ENCODE measurements around the gene TRIOBP.

Gene TRIOBP

DNA sequence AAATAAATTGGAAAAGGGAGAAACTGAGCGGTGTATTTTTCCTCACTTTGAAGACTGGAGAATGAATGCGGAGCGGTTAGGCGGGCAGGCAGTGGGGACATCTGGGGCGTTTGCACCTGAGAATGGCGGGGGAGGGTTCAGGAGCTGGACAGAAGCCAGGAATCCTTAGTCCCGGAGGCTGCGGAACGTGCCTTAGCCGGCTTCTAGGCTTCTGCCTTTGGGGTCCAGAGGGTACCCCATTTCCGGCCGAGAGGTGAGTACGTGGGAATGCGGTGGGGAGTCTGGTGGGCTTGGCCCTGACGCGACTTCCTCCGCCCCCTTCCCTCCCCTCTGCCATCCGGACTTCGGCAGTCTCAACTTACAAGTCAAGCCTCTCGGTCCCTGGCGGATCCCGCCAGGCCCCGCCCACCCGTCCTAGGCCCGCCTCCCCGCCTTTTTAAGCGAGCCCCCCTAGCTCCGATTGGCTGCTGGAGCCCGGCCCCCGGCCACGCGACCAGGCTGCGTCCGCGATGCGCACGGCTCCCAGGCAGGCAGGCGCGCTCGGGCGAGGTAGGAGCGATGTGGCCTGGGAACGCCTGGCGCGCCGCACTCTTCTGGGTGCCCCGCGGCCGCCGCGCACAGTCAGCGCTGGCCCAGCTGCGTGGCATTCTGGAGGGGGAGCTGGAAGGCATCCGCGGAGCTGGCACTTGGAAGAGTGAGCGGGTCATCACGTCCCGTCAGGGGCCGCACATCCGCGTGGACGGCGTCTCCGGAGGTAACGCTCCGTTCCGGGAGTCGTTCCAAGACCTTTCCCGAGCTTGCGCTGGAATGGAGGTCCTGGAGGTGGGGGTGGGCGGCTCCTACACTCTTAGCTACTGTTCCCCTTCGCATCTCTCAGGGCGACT is 110.8 kb downstream of the TRIOBP start, which contains the start of gene GCAT:
Gene GCAT, plus strand, starts transcription at position 525 of the 884 bp plus-strand sequence. Its CDS starts 34 bp downstream, at position 559.
- TF ChIP-seq, protein P1, sequence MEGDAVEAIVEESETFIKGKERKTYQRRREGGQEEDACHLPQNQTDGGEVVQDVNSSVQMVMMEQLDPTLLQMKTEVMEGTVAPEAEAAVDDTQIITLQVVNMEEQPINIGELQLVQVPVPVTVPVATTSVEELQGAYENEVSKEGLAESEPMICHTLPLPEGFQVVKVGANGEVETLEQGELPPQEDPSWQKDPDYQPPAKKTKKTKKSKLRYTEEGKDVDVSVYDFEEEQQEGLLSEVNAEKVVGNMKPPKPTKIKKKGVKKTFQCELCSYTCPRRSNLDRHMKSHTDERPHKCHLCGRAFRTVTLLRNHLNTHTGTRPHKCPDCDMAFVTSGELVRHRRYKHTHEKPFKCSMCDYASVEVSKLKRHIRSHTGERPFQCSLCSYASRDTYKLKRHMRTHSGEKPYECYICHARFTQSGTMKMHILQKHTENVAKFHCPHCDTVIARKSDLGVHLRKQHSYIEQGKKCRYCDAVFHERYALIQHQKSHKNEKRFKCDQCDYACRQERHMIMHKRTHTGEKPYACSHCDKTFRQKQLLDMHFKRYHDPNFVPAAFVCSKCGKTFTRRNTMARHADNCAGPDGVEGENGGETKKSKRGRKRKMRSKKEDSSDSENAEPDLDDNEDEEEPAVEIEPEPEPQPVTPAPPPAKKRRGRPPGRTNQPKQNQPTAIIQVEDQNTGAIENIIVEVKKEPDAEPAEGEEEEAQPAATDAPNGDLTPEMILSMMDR (conservative IDR thresholded peaks at IDR 0.05), result no peak
- peak; percentile 27; the same call in 1 of the 2 replicates for TF ChIP-seq ZFX (IDR thresholded peaks at IDR 0.05)
- H3K27ac ChIP-seq, result peak within 1 kb of the TSS; percentile 98

- H3K27ac ChIP-seq, result peak overlapping the region; percentile 98
- TF ChIP-seq, protein P1 (conservative IDR thresholded peaks at IDR 0.05), result no peak
These were observed 111.4 kb downstream of the TRIOBP start for GRCh38 chr22:37808294-37808657.

- TF ChIP-seq, protein P1 (conservative IDR thresholded peaks at IDR 0.05), result no peak
- TF ChIP-seq ZFX (IDR thresholded peaks at IDR 0.05), result no peak
- H3K27ac ChIP-seq, result no peak overlapping the region; the same call in 1 of the 2 replicates
These were observed 113.0 kb downstream of the TRIOBP start for GRCh38 chr22:37809672-37810333.

- no peak overlapping the region for H3K27ac ChIP-seq
- TF ChIP-seq ZFX (IDR thresholded peaks at IDR 0.05), result no peak
- TF ChIP-seq, protein P1 (conservative IDR thresholded peaks at IDR 0.05), result no peak
These were observed 115.0 kb downstream of the TRIOBP start for GRCh38 chr22:37811867-37812266.

DNA sequence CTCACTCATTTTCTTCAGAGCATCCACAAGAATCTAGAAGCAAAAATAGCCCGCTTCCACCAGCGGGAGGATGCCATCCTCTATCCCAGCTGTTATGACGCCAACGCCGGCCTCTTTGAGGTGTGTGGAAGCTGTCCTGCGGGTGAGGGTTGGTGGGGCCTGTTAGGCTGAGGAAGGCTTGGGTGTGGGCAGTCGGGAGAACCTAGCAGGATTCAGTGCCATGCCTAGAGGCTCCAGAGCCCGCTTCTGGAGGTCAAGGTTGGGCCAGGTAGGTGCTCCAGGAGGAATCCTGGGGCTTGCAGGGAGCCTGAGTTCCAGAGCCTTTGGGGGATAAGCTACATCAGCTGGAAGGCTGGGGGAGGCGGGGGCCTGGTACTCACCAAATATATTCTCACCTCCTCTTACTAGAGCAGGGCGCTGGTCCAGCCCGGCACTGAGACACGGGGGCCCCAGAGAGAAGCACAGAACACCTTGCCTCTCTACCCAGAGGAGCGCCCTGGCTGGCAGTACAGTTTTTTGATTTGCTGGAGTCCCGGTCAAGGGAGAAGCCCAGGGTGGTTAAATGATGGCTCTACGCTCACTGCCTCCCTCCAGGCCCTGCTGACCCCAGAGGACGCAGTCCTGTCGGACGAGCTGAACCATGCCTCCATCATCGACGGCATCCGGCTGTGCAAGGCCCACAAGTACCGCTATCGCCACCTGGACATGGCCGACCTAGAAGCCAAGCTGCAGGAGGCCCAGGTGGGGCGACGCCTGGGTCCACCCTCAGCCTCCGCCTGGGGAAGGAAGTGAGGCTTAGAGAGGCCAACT is 116.2 kb downstream of the TRIOBP start:
- TF ChIP-seq, protein P1 (conservative IDR thresholded peaks at IDR 0.05), result no peak
- no peak for TF ChIP-seq ZFX (IDR thresholded peaks at IDR 0.05)
- H3K27ac ChIP-seq, result no peak overlapping the region

GRCh38 chr22:37815593-37815992 is 118.7 kb downstream of the TRIOBP start:
- no peak overlapping the region for H3K27ac ChIP-seq
- no peak for TF ChIP-seq ZFX (IDR thresholded peaks at IDR 0.05)
- TF ChIP-seq, protein P1 (conservative IDR thresholded peaks at IDR 0.05), result no peak
